NCI-H1105 treated with DMSO at 0.1 percent for 48 hours (cell line): ENCODE data around the gene TRIM38.
"Not testable (repeated sequence)": the region's sequence is repeated elsewhere in the genome, so short reads cannot be mapped to it uniquely, and the experiment has no call there.

Experiments
- DNase-seq: peaks from one replicate; lab custom pipeline; 2025; lab: John Stamatoyannopoulos, UW

TRIM38 gene

GRCh38 chr6:25971187-25971821 lies 8.7 kb downstream of the TRIM38 start:
- no peak for DNase-seq

GRCh38 chr6:25972128-25972527 lies 9.5 kb downstream of the TRIM38 start:
- no peak for DNase-seq

- DNase-seq = no peak
These were observed 10.3 kb downstream of the TRIM38 start for GRCh38 chr6:25972902-25973301.

GRCh38 chr6:25973923-25974555 lies 11.4 kb downstream of the TRIM38 start:
- DNase-seq = no peak

GRCh38 chr6:25975923-25976560 lies 13.4 kb downstream of the TRIM38 start:
- no peak for DNase-seq

GRCh38 chr6:25980935-25981334 lies 18.3 kb downstream of the TRIM38 start:
- DNase-seq = no peak

- DNase-seq = no peak
These were observed 19.1 kb downstream of the TRIM38 start for GRCh38 chr6:25981568-25982263.

- no peak for DNase-seq
These were observed 21.7 kb downstream of the TRIM38 start for GRCh38 chr6:25984265-25984664.

GRCh38 chr6:25987845-25988244 lies 25.2 kb downstream of the TRIM38 start:
- no peak for DNase-seq

GRCh38 chr6:25990172-25990873 lies 27.7 kb downstream of the TRIM38 start:
- DNase-seq = no peak

- DNase-seq = peak; percentile 71
These were observed 29.3 kb downstream of the TRIM38 start for GRCh38 chr6:25991785-25992412.

GRCh38 chr6:25992413-25993340 lies 30.1 kb downstream of the TRIM38 start:
- peak; percentile 94 for DNase-seq

- DNase-seq = not testable (repeated sequence)
These were observed 30.7 kb downstream of the TRIM38 start for GRCh38 chr6:25993341-25993684.

GRCh38 chr6:25995507-25995906 lies 32.9 kb downstream of the TRIM38 start:
- DNase-seq = no peak

- no peak for DNase-seq
These were observed 35.3 kb downstream of the TRIM38 start for GRCh38 chr6:25997921-25998320.

- DNase-seq = no peak
These were observed 35.8 kb downstream of the TRIM38 start for GRCh38 chr6:25998379-25998778.

GRCh38 chr6:25999225-25999624 lies 36.6 kb downstream of the TRIM38 start:
- not testable (repeated sequence) for DNase-seq

GRCh38 chr6:26000366-26001144 lies 38.0 kb downstream of the TRIM38 start:
- no peak for DNase-seq

GRCh38 chr6:26003102-26003694 lies 40.6 kb downstream of the TRIM38 start:
- DNase-seq = peak; percentile 56
